ENCODE measurements around the gene CCNJ. TPM values are rescaled to one million over a fixed set of nuclear protein-coding genes. Genes with fewer than 3 reads are reported as not detected.

CCNJ gene
- total RNA-seq, 1 experiment from 2014 or later = 25.6 TPM

- no TSS peak for BruUV-seq (replicated peaks)
- no peaks in the 10 kb centered on the region for H3K36me3 ChIP-seq (ENCODE audit: insufficient read depth, low read length, poor library complexity, severe bottlenecking)
- CTCF ChIA-PET = no interaction called here
- no peaks in the 10 kb centered on the region for H3K4me1 ChIP-seq (ENCODE audit: insufficient read depth, low read length, poor library complexity, severe bottlenecking)
- no peaks in the 10 kb centered on the region for H3K27me3 ChIP-seq (replicated peaks; ENCODE audit: insufficient read depth, low read depth, low read length, poor library complexity)
- no peaks in the 10 kb centered on the region for H3K9me3 ChIP-seq (ENCODE audit: low read depth, low read length, poor library complexity, severe bottlenecking)
- TF ChIP-seq EZH2 (IDR thresholded peaks at IDR 0.05; ENCODE audit: borderline replicate concordance, low read depth, low read length, poor library complexity, severe bottlenecking) = no peak
- POLR2A ChIA-PET (ENCODE audit: low non-redundant PET) = no interaction called here
- DNase-seq (ENCODE audit: low spot score) = no peak
- intact Hi-C loops (cut with micrococcal nuclease; ENCODE audit: unreplicated experiment) = no loop called here
- H3K27ac ChIP-seq (ENCODE audit: low read depth, low read length, poor library complexity, severe bottlenecking) = no peak overlapping the region
- H3K4me3 ChIP-seq (ENCODE audit: low read depth, low read length, poor library complexity, severe bottlenecking) = no peak overlapping the region
These were observed 39.4 kb downstream of the CCNJ start for GRCh38 chr10:96082748-96083147.

DNA sequence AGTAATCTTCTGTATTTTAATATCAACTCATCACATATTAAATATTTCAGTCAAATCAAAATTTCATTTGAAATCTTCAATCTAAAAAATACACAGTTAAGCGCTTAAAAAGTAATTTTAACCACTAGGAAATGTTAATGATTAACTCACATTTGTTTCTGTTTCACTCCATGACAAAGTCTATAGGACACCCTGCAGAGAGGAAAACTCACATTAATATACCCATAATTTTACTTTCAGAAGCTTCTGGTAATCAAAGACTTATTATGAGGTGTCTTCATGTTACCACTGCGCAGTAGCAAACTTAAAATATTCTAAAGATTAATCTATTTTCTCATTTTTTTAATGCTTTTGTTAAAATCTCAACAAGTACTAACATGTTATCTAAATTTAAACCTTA is 45.7 kb downstream of the CCNJ start:
- H3K4me3 ChIP-seq (ENCODE audit: low read depth, low read length, poor library complexity, severe bottlenecking) = peak overlapping the region; percentile 80
- H3K27me3 ChIP-seq (replicated peaks; ENCODE audit: insufficient read depth, low read depth, low read length, poor library complexity) = peaks cover 6% of the 10 kb centered on the region
- DNase-seq (ENCODE audit: low spot score) = no peak
- H3K27ac ChIP-seq (ENCODE audit: low read depth, low read length, poor library complexity, severe bottlenecking) = peak overlapping the region; percentile 93
- peaks cover 5% of the 10 kb centered on the region for H3K9me3 ChIP-seq (ENCODE audit: low read depth, low read length, poor library complexity, severe bottlenecking)
- TF ChIP-seq, protein P1, sequence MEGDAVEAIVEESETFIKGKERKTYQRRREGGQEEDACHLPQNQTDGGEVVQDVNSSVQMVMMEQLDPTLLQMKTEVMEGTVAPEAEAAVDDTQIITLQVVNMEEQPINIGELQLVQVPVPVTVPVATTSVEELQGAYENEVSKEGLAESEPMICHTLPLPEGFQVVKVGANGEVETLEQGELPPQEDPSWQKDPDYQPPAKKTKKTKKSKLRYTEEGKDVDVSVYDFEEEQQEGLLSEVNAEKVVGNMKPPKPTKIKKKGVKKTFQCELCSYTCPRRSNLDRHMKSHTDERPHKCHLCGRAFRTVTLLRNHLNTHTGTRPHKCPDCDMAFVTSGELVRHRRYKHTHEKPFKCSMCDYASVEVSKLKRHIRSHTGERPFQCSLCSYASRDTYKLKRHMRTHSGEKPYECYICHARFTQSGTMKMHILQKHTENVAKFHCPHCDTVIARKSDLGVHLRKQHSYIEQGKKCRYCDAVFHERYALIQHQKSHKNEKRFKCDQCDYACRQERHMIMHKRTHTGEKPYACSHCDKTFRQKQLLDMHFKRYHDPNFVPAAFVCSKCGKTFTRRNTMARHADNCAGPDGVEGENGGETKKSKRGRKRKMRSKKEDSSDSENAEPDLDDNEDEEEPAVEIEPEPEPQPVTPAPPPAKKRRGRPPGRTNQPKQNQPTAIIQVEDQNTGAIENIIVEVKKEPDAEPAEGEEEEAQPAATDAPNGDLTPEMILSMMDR (conservative IDR thresholded peaks at IDR 0.05; ENCODE audit: low read depth, low read length) = no peak
- TF ChIP-seq EZH2 (IDR thresholded peaks at IDR 0.05; ENCODE audit: borderline replicate concordance, low read depth, low read length, poor library complexity, severe bottlenecking) = no peak
- ChIA-PET POLR2A (ENCODE audit: low non-redundant PET) (interaction anchor here (0.6 to 1.5 kb wide), 2 partner anchors 41 to 747 kb away, joined by 4 to 12 read pairs; partner anchors contain the start of gene ZNF518A), CTCF (no interaction called here)
- intact Hi-C loops (cut with micrococcal nuclease; ENCODE audit: unreplicated experiment) = no loop called here
- no peaks in the 10 kb centered on the region for H3K36me3 ChIP-seq (ENCODE audit: insufficient read depth, low read length, poor library complexity, severe bottlenecking)
- H3K4me1 ChIP-seq (ENCODE audit: insufficient read depth, low read length, poor library complexity, severe bottlenecking) = no peaks in the 10 kb centered on the region
- no TSS peak for BruUV-seq (replicated peaks)

- CTCF ChIA-PET = no interaction called here
- POLR2A ChIA-PET (ENCODE audit: low non-redundant PET) = interaction anchor here (0.6 to 1.5 kb wide), 2 partner anchors 40 to 747 kb away, joined by 4 to 12 read pairs; partner anchors contain the start of gene ZNF518A
- Histone ChIP-seq H3K9me3 (ENCODE audit: low read depth, low read length, poor library complexity, severe bottlenecking) (peaks cover 5% of the 10 kb centered on the region), H3K36me3 (ENCODE audit: insufficient read depth, low read length, poor library complexity, severe bottlenecking) (no peaks in the 10 kb centered on the region), H3K27ac (ENCODE audit: low read depth, low read length, poor library complexity, severe bottlenecking) (peak overlapping the region; percentile 93), H3K27me3 (replicated peaks; ENCODE audit: insufficient read depth, low read depth, low read length, poor library complexity) (peaks cover 13% of the 10 kb centered on the region), H3K4me1 (ENCODE audit: insufficient read depth, low read length, poor library complexity, severe bottlenecking) (no peaks in the 10 kb centered on the region), H3K4me3 (ENCODE audit: low read depth, low read length, poor library complexity, severe bottlenecking) (peak overlapping the region; percentile 80)
- TF ChIP-seq, protein P1 (conservative IDR thresholded peaks at IDR 0.05; ENCODE audit: low read depth, low read length) = no peak
- TF ChIP-seq EZH2 (IDR thresholded peaks at IDR 0.05; ENCODE audit: borderline replicate concordance, low read depth, low read length, poor library complexity, severe bottlenecking) = no peak
- intact Hi-C loops (cut with micrococcal nuclease; ENCODE audit: unreplicated experiment) = loop anchor here (1.0 kb wide), 1 partner anchor 40 kb away; the partner anchor contains the start of gene ZNF518A
- peak; percentile 97 for DNase-seq (ENCODE audit: low spot score)
- TSS peak; percentile 54 for BruUV-seq (replicated peaks)
These were observed 46.5 kb downstream of the CCNJ start for GRCh38 chr10:96089670-96090462.

Measured in A673 (cell line).